ENCODE data around the gene SNCG. TPM values are rescaled to one million over a fixed set of nuclear protein-coding genes. Genes with fewer than 3 reads are reported as not detected.

SNCG gene
- total and polyA plus RNA-seq, 2 of the 8 experiments (the other 6 are each of a cell fraction or from before 2014, with no cell fraction given): 4.4 to 12.2 TPM

DNA sequence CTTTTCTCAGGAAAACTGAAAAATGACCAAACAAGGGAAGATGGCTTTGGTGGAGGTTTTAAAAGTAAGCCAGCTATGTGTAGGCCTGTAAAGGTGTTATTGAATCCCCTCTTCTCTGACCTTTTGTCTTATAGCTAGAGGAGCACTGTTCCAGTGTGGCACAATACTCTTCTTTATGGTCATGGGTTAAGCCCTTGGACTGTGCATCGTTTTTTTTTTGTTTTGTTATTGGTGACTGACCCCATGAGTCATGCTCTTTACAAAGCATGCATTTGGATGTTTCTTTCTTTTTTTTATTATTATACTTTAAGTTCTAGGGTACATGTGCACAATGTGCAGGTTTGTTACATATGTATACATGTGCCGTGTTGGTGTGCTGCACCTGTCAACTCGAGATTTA is 42.1 kb downstream of the SNCG start:
- 89% methylated on average over 3 of the region's 3 CpGs; no CpG with 5 or more reads in 1 of the 2 experiments for WGBS, 2 experiments (ENCODE audit: extremely low coverage in 1 of 2, insufficient coverage in 1 of 2, insufficient read length in 1 of 2, insufficient replicate concordance in 2 of 2, low coverage in 1 of 2, low lambda C conversion rate in 2 of 2, missing lambda C conversion rate in 1 of 2)

More for the DNA sequence above, 42.1 kb downstream of the SNCG start:
- no peaks in the 10 kb centered on the region for H4K20me1 ChIP-seq (replicated peaks in 1 of 2; ENCODE audit: control insufficient read depth in 1 of 2, insufficient read depth in 2 of 2, low read length in 2 of 2)
- POLR2A ChIA-PET (ENCODE audit: partially characterized antibody): interaction anchor here (0.7 kb wide), 1 partner anchor 46 kb away, joined by 3 read pairs; no protein-coding TSS in a partner anchor
- H4K8ac ChIP-seq (ENCODE audit: extremely low read depth, insufficient read depth, low read length): no peak overlapping the region
- TF ChIP-seq SRF (IDR thresholded peaks at IDR 0.05; ENCODE audit: low read depth, low read length): no peak
- no peak for TF ChIP-seq BRCA1 (IDR thresholded peaks at IDR 0.05; ENCODE audit: low read depth, low read length)
- TF ChIP-seq HDAC6 (IDR thresholded peaks at IDR 0.05; ENCODE audit: low read depth, low read length): no peak
- TF ChIP-seq EZH2 (IDR thresholded peaks at IDR 0.05; ENCODE audit: low read depth, low read length, severe bottlenecking): no peak
- TF ChIP-seq YY1 (IDR thresholded peaks at IDR 0.05; ENCODE audit: low read depth, low read length): no peak
- no peak for TF ChIP-seq CEBPB (IDR thresholded peaks at IDR 0.05; ENCODE audit: low read depth, low read length)
- no peak for TF ChIP-seq CHD2 (IDR thresholded peaks at IDR 0.05; ENCODE audit: low read length)
- no peak for TF ChIP-seq SIN3A (conservative IDR thresholded peaks at IDR 0.05 in 1 of 2, IDR thresholded peaks at IDR 0.05 in 1 of 2; ENCODE audit: low read depth in 1 of 2, low read length in 2 of 2)
- no peak for TF ChIP-seq TEAD4 (IDR thresholded peaks at IDR 0.05; ENCODE audit: low read depth, low read length)
- no peak for TF ChIP-seq RXRA (IDR thresholded peaks at IDR 0.05; ENCODE audit: insufficient read depth, low read depth, low read length)
- no peak for TF ChIP-seq EP300 (IDR thresholded peaks at IDR 0.05; ENCODE audit: borderline replicate concordance in 1 of 2, low read depth in 2 of 2, low read length in 2 of 2)
- TF ChIP-seq BACH1 (IDR thresholded peaks at IDR 0.05; ENCODE audit: low read length): no peak
- no peak for TF ChIP-seq CREB1 (IDR thresholded peaks at IDR 0.05)
- H2BK15ac ChIP-seq (ENCODE audit: low read length): no peak overlapping the region
- H3K79me1 ChIP-seq (ENCODE audit: low read depth, low read length): no peaks in the 10 kb centered on the region
- no peak overlapping the region for H3K4ac ChIP-seq (replicated peaks; ENCODE audit: insufficient read length, low read depth, low read length)
- H3K14ac ChIP-seq (ENCODE audit: insufficient read length): no peak overlapping the region
- no peak overlapping the region for H3K23ac ChIP-seq (ENCODE audit: insufficient read length)
- no peaks in the 10 kb centered on the region for H3K9me3 ChIP-seq (ENCODE audit: insufficient read depth in 2 of 2, low read depth in 1 of 2, low read length in 1 of 2)
- no peak overlapping the region for H2AFZ ChIP-seq (ENCODE audit: low read length)
- H3K4me1 ChIP-seq (replicated peaks in 1 of 4; ENCODE audit: control insufficient read depth in 3 of 4, insufficient read depth in 4 of 4, low read length in 3 of 4): no peaks in the 10 kb centered on the region
- H3K9ac ChIP-seq (replicated peaks in 1 of 4; ENCODE audit: extremely low read depth in 1 of 4, low read depth in 3 of 4, low read length in 3 of 4): no peak overlapping the region
- CTCF ChIA-PET (ENCODE audit: partially characterized antibody): no interaction called here
- no peak for FAIRE-seq
- H3K4me3 ChIP-seq (ENCODE audit: extremely low read depth in 1 of 4, insufficient read depth in 2 of 4, low read depth in 3 of 4, low read length in 4 of 4): no peak overlapping the region
- no peak overlapping the region for H3K27ac ChIP-seq (ENCODE audit: low read depth, low read length)
- H3K23me2 ChIP-seq (ENCODE audit: low read depth, low read length): no peaks in the 10 kb centered on the region
- no peak overlapping the region for H3K56ac ChIP-seq (replicated peaks; ENCODE audit: insufficient read length, low read depth, low read length)
- H3K36me3 ChIP-seq (ENCODE audit: control insufficient read depth in 2 of 4, insufficient read depth in 4 of 4, low read length in 3 of 4): no peaks in the 10 kb centered on the region
- H3K27me3 ChIP-seq (replicated peaks in 1 of 4; ENCODE audit: control insufficient read depth in 3 of 4, extremely low read depth in 1 of 4, insufficient read depth in 3 of 4, low read length in 3 of 4): no peaks in the 10 kb centered on the region
- no peak overlapping the region for H2AK5ac ChIP-seq (ENCODE audit: low read depth, low read length)
- H2BK5ac ChIP-seq (ENCODE audit: low read depth, low read length): no peak overlapping the region
- no peak overlapping the region for H3K4me2 ChIP-seq (ENCODE audit: insufficient read depth in 1 of 2, low read depth in 2 of 2, low read length in 2 of 2)
- H2BK12ac ChIP-seq (ENCODE audit: low read depth, low read length): no peak overlapping the region
- H3K18ac ChIP-seq (ENCODE audit: extremely low read depth, low read length): no peak overlapping the region
- no peak overlapping the region for H4K5ac ChIP-seq (ENCODE audit: insufficient read length, low read depth, low read length)
- no peak for DNase-seq (ENCODE audit: low read depth in 1 of 2, low spot score in 2 of 2)
- no peaks in the 10 kb centered on the region for H3K79me2 ChIP-seq (ENCODE audit: control insufficient read depth in 1 of 2, insufficient read depth in 2 of 2, low read length in 2 of 2)
- no peak overlapping the region for H2BK20ac ChIP-seq (ENCODE audit: low read length)
- H4K91ac ChIP-seq (replicated peaks; ENCODE audit: insufficient read length, low read length): no peak overlapping the region
- no peak overlapping the region for H2BK120ac ChIP-seq (replicated peaks; ENCODE audit: low read depth, low read length)

All from H1 (cell line).